GM12892 (cell line): ENCODE results near the gene PHF12.

Experiments
- POLR2A ChIP-seq: IDR thresholded peaks from 2 replicates; pipeline ENCODE4 v1.6.1; 2011; ENCODE audit warnings: low read depth, low read length, control low read depth
- POLR2AphosphoS5 ChIP-seq: IDR thresholded peaks from 2 replicates; pipeline ENCODE4 v1.6.1; 2011; ENCODE audit warnings: low read depth, low read length, control low read depth
- TAF1 ChIP-seq: IDR thresholded peaks from 2 replicates; pipeline ENCODE4 v1.6.1; 2011; ENCODE audit warnings: low read depth, mild to moderate bottlenecking, control low read depth, low read length, borderline replicate concordance

- TF ChIP-seq POLR2A (no peak), POLR2AphosphoS5 (no peak), TAF1 (no peak)
Measured at GRCh38 chr17:28900986-28901726, 50.2 kb downstream of the PHF12 start.
